HUES64 (cell line): ENCODE data around the gene CBFA2T2.
"Not testable (repeated sequence)": the region's sequence is repeated elsewhere in the genome, so short reads cannot be mapped to it uniquely, and the experiment has no call there.

Experiments
- H3K27ac ChIP-seq: 2 replicates; pipeline ENCODE4 v1.7.0; 2013; ENCODE audit warnings: low read depth, low read length, inconsistent platforms
- H3K27me3 ChIP-seq: 2 replicates; pipeline ENCODE4 v1.6.1; 2013; ENCODE audit warnings: mild to moderate bottlenecking, low read length; ENCODE audit not compliant: insufficient read depth
- H3K36me3 ChIP-seq: 2 replicates; pipeline ENCODE4 v1.6.1; 2013; ENCODE audit warnings: mild to moderate bottlenecking, low read length; ENCODE audit not compliant: insufficient read depth
- H3K4me1 ChIP-seq: 2 replicates; pipeline ENCODE4 v1.6.1; 2013; ENCODE audit warnings: mild to moderate bottlenecking, low read length, moderate library complexity; ENCODE audit not compliant: insufficient read depth
- H3K4me3 ChIP-seq: 2 replicates; pipeline ENCODE4 v1.5.1; 2013; ENCODE audit warnings: mild to moderate bottlenecking, low read length, moderate library complexity
- H3K9ac ChIP-seq: 2 replicates; pipeline ENCODE4 v1.6.1; 2013; ENCODE audit warnings: mild to moderate bottlenecking, low read depth, low read length
- H3K9me3 ChIP-seq: 2 replicates; pipeline ENCODE4 v1.6.1; 2013; ENCODE audit warnings: low read depth, low read length; ENCODE audit not compliant: insufficient read depth
- WGBS: fragments of 150-250, 120-280 bp; methylation state at CpG from one replicate; pipeline ENCODE4 v1.1.7; 2013; ENCODE audit warnings: missing lambda C conversion rate; 5-methylcytosine and 5-hydroxymethylcytosine counted together

The CBFA2T2 gene

DNA sequence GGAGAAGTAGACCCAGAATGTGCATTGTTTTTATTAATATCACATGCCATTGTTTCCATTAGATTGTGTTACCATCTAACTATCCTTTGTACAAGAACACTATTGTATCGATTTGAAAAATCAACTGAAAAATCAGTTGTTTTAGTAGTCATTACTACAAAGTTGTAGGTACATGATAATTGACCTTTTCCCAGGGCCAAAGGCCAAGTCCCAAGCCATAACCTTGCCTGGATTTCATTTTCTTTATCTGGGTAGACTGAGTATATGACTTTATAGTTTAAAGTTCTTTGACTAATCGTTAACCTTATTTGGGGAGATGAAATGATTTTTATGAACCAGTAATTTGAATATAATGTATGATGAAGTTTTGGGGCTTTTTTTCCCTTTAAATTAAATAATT, 93.2 kb downstream of the CBFA2T2 start:
- H3K27ac ChIP-seq = no peak overlapping the region
- 95% methylated on average over 2 of the region's 2 CpGs for WGBS
- H3K36me3 ChIP-seq = no peaks in the 10 kb centered on the region
- no peak overlapping the region for H3K9ac ChIP-seq
- H3K9me3 ChIP-seq = no peaks in the 10 kb centered on the region
- peaks cover 9% of the 10 kb centered on the region; the same call in 1 of the 2 replicates for H3K4me1 ChIP-seq
- no peak overlapping the region for H3K4me3 ChIP-seq
- no peaks in the 10 kb centered on the region for H3K27me3 ChIP-seq

DNA sequence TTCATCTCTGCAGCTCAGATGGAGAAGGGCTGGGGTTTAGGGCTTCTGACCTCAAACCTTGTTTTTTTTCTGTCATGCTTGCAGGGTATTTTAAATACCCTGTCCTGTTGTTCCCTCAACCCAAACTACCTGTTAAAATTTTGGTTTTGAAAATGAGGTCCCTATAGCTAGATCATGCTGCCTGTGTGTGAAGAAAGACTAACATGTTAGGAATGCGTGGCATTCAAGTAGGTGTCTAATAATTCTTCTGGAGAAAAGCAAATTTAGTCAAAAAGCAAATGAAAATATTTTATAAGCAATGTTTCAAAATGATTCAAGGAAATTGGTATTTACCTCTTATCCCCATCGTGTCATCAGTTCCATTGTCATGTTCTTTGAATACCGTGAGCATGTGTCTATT, 95.1 kb downstream of the CBFA2T2 start:
- Histone ChIP-seq H3K9ac (no peak overlapping the region), H3K27ac (no peak overlapping the region), H3K4me1 (peaks cover 9% of the 10 kb centered on the region; the same call in 1 of the 2 replicates), H3K4me3 (no peak overlapping the region), H3K36me3 (no peaks in the 10 kb centered on the region), H3K27me3 (no peaks in the 10 kb centered on the region), H3K9me3 (no peaks in the 10 kb centered on the region)
- WGBS = 100% methylated on average over 1 of the region's 3 CpGs

DNA sequence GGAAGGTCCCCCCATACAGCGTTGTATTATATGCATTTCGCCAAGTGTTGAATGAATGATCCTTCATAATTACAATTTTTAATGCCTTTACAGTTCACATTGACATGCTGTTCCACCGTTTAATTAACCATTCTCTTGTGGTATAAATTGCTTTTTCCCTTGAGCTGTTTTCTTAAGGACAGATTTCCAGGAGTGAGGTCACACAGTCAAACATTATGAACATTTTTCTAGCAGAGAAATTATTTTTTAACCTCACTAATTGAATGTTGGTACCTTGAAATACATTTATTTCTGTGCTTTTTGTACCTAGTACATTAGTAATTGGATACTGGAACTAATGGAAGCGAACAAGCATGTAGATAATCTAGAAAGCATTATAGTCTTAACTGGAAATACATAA, 95.5 kb downstream of the CBFA2T2 start:
- Histone ChIP-seq H3K9me3 (no peaks in the 10 kb centered on the region), H3K27ac (no peak overlapping the region), H3K27me3 (no peaks in the 10 kb centered on the region), H3K4me1 (peaks cover 8% of the 10 kb centered on the region; the same call in 1 of the 2 replicates), H3K9ac (no peak overlapping the region), H3K36me3 (no peaks in the 10 kb centered on the region), H3K4me3 (no peak overlapping the region)
- 93% methylated on average over 3 of the region's 4 CpGs for WGBS

DNA sequence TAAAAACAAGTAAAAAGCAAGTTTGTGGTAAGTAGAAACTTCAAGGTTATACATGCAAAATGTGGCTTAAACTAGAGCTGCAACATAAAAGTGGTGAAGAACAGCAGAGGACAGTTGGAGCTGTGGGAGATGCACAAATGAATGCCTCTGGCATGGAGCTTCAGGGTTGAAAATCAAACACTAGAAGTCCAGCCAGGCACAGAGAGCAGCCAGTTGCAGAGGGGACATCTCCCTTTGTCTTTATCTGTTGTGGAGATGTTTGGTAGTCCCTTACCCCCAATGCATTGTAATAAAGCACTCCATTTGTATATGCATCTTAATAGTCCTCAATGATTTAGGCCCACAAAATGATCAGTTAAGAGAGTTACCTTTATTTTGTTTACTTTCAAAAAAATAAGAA, 99.2 kb downstream of the CBFA2T2 start:
- H3K9ac ChIP-seq = no peak overlapping the region
- H3K27ac ChIP-seq = no peak overlapping the region
- no peaks in the 10 kb centered on the region for H3K36me3 ChIP-seq
- H3K4me3 ChIP-seq = no peak overlapping the region
- H3K9me3 ChIP-seq = no peaks in the 10 kb centered on the region
- no peaks in the 10 kb centered on the region for H3K4me1 ChIP-seq
- no peaks in the 10 kb centered on the region for H3K27me3 ChIP-seq

DNA sequence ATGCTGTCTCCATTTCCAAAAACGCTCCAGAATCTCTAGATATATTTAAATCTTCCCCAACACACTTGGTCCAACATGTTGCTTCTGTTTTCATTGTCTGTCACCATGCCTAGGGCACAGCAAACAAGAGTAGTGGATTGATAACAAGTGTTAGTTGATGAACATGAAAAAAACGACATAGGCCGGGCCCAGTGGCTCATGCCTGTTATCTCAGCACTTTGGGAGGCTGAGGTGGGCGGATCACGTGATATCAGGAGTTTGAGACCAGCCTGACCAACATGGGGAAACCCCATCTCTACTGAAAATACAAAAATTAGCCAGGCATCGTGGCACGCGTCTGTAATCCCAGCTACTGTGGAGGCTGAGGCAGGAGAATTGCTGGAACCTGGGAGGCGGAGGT, 102.0 kb downstream of the CBFA2T2 start:
- H3K36me3 ChIP-seq, H3K27ac ChIP-seq, H3K9me3 ChIP-seq, H3K9ac ChIP-seq, H3K4me3 ChIP-seq, H3K4me1 ChIP-seq, H3K27me3 ChIP-seq: not testable (repeated sequence)
- 96% methylated on average over 9 of the region's 9 CpGs for WGBS

DNA sequence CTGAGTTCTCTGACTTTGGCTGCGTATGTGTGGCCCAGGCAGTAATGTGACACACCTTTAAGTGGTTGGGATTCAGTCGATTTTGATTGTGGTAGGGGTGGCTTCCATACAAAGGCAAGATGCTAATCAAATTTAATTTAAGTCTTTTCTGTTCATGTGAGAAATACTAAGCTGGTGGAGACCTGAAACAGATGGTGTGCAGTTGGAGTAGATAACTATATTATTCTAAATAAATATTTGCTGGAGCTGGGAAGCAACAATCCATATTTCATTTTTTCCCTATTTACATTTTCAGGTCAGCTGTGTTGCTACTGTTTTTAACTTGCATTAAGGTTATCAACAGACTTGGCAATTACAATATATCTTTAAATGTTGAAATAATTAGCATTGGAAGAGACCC, 104.8 kb downstream of the CBFA2T2 start:
- H3K9ac ChIP-seq = no peak overlapping the region
- H3K27me3 ChIP-seq = no peaks in the 10 kb centered on the region
- H3K36me3 ChIP-seq = 0 out of 2 replicates have a peak, but pooled peaks cover 5% of the 10 kb centered on the region
- 91% methylated on average over 2 of the region's 2 CpGs for WGBS
- no peak overlapping the region for H3K27ac ChIP-seq
- 0 out of 2 replicates have a peak, but pooled peaks cover 5% of the 10 kb centered on the region for H3K9me3 ChIP-seq
- H3K4me1 ChIP-seq = no peaks in the 10 kb centered on the region
- H3K4me3 ChIP-seq = no peak overlapping the region

DNA sequence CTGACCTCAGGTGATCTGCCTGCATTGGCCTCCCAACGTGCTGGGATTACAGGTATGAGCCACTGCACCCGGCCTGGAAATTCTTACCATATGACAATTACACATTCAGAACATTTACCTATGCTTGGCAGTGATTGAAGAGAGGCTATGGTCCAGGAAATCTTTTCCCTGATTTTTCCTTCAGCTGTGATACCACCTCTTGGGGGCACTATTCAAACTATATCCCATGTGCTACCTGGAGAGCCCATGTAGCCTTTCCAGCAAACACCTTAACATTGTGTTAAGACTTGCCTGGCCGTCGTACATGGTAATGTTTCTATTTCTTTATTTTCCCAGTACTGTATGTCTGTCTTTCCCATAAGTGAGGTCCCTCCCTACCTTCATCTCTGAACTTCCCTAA, 110.5 kb downstream of the CBFA2T2 start:
- Histone ChIP-seq H3K27ac (no peak overlapping the region), H3K4me3 (no peak overlapping the region), H3K9ac (no peak overlapping the region), H3K4me1 (no peaks in the 10 kb centered on the region), H3K27me3 (no peaks in the 10 kb centered on the region), H3K36me3 (0 out of 2 replicates have a peak, but pooled peaks cover 5% of the 10 kb centered on the region), H3K9me3 (0 out of 2 replicates have a peak, but pooled peaks cover 5% of the 10 kb centered on the region)
- WGBS = 95% methylated on average over 4 of the region's 4 CpGs

DNA sequence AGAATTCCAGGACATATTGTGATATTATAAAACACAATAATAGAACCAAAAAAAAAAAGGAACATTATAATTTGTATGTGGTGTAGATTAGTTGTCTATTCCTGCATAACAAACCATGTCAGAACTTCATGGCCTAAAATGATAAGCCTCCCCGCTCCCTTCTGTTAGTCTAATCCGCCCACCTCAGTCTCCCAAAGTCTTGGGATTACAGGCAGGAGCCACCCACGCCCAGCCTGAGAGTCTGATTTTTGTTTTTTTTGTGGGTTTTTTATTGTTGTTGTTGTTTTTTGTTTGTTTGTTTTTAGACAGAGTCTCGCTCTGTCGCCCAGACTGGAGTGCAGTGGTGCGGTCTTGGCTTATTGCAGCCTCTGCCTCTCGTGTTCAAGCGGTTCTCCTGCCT, 111.1 kb downstream of the CBFA2T2 start:
- no peaks in the 10 kb centered on the region for H3K27me3 ChIP-seq
- 0 out of 2 replicates have a peak, but pooled peaks cover 5% of the 10 kb centered on the region for H3K9me3 ChIP-seq
- no peak overlapping the region for H3K9ac ChIP-seq
- H3K27ac ChIP-seq = no peak overlapping the region
- no peak overlapping the region for H3K4me3 ChIP-seq
- no peaks in the 10 kb centered on the region for H3K4me1 ChIP-seq
- 0 out of 2 replicates have a peak, but pooled peaks cover 5% of the 10 kb centered on the region for H3K36me3 ChIP-seq
- WGBS = 96% methylated on average over 8 of the region's 8 CpGs

DNA sequence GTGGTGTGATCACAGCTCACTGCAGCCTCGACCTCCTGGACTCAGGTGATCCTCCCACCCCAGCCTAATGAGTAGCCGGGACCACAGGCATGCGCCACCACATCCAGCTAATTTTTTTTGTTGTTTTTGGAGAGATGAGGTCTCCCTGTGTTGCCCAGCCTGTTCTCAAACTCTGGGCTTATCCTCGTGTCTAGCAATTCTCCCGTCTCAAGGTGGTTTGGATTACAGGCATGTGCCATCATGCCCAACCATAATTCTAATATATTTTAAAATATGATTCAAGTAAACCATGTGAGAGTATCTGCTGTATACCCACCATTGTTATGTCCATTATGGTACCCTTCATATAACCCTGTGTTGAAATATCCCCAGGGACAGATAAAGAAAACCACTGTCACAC, 112.0 kb downstream of the CBFA2T2 start:
- Histone ChIP-seq H3K36me3 (0 out of 2 replicates have a peak, but pooled peaks cover 7% of the 10 kb centered on the region), H3K4me3 (no peak overlapping the region), H3K4me1 (no peaks in the 10 kb centered on the region), H3K27ac (no peak overlapping the region), H3K27me3 (no peaks in the 10 kb centered on the region), H3K9me3 (0 out of 2 replicates have a peak, but pooled peaks cover 5% of the 10 kb centered on the region), H3K9ac (no peak overlapping the region)
- WGBS = 84% methylated on average over 4 of the region's 5 CpGs

DNA sequence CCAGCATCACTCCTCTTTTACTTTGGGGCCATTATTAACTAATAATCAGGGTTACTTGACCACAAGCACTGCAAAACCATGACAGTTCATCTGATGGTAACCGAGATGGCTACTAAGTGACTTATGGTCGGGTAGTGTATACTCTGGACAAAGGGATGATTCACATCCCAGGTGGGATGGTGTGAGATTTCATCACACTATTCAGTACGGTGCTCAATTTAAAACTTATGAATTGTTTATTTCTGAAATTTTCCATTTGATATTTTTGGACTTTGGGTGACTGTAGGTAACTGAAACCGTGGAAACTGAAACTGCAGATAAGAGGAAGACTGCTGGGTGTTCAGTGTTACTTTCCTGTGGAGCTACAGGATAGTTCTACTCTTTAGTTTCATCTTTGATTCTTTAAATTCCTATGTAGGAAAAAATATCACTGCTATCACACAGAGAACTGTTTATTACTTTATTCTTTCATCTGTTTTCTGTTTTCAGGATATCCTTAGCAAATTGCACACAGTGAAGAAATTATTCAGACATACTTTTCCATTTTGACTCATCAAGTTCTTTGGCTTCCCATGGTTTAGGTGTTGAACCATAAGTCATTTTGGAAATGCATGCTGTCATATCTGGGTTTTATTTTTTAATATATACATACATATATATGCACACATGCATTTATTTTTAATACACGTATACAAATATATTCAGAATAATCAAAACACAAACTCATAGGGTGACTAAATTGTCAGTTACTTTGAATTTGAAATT, 113.1 kb downstream of the CBFA2T2 start:
- H3K27me3 ChIP-seq = no peaks in the 10 kb centered on the region
- H3K36me3 ChIP-seq = peaks cover 13% of the 10 kb centered on the region
- H3K9ac ChIP-seq = no peak overlapping the region
- H3K27ac ChIP-seq = no peak overlapping the region
- no peaks in the 10 kb centered on the region for H3K9me3 ChIP-seq
- no peak overlapping the region for H3K4me3 ChIP-seq
- WGBS = 97% methylated on average over 4 of the region's 5 CpGs
- no peaks in the 10 kb centered on the region for H3K4me1 ChIP-seq

DNA sequence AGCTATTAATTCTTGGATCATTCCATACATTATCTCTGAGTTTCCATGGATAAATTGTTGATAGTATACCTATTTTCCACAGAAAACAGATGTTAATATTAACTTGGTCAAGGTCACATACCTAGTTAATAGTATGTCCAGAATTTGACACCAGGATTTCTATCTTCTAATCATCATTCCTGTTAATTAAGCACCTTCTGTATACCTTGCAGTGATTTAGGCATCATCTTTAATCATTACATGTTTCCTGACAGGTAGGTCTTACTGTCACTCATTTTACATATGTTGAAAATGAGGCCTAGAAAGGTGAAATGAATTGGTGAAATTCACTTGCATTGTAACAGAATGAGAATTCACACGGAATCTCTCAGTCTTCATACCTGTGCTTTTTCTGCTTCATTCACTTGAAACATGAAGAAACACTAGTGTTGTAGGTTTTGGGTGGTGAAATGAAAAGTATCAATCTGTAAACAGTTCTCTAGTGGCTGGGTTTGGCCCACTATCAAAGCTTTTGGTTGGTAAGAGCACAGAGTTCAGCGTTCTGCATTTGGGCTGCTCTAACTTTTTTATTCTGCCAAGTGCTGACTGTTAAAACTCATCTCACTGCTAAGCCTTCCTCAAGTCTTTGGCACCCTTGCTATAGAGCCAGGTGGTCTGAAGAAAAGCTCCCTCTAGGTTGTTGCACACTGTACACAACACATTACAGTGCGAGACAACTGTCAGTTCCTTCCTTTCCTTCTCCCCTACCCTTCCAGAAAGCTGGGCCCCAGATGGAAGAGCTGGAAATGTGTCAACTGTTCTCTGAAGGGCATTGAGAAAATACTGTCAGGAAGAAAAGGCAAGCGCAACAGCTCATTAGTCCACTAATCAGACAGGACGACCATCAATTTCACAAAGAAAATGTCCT, 114.4 kb downstream of the CBFA2T2 start:
- H3K9ac ChIP-seq = no peak overlapping the region
- H3K36me3 ChIP-seq = peaks cover 23% of the 10 kb centered on the region
- no peaks in the 10 kb centered on the region for H3K4me1 ChIP-seq
- no peak overlapping the region for H3K27ac ChIP-seq
- no peaks in the 10 kb centered on the region for H3K27me3 ChIP-seq
- no peaks in the 10 kb centered on the region for H3K9me3 ChIP-seq
- 96% methylated on average over 5 of the region's 5 CpGs for whole genome bisulfite sequencing
- H3K4me3 ChIP-seq = no peak overlapping the region
